ENCODE results near the gene MAML3. TPM values are rescaled to one million over a fixed set of nuclear protein-coding genes. Genes with fewer than 3 reads are reported as not detected.
A peak's percentile ranks its signal among the peaks of the same experiment; 100 is the strongest.

The MAML3 gene
- total RNA-seq, 6 donors from 2014 or later: 9.6 to 31.4 (median 14.5) TPM

GRCh38 chr4:139676913-139677585 is 476.9 kb downstream of the MAML3 start:
- WGBS, 2 donors: 89 to 94% methylated on average over 4 of the region's 4 CpGs
- ATAC-seq (ENCODE audit: low FRiP score in 2 of 2) (no peak), DNase-seq (no peak)
- peaks cover under 1 to 8% (median 5%) of the 10 kb centered on the region in 4 donors for H3K4me1 ChIP-seq
- peaks cover 4 to 26% (median 16%) of the 10 kb centered on the region in 4 donors for H3K36me3 ChIP-seq
- no peak overlapping the region for H3K4me3 ChIP-seq
- TF ChIP-seq POLR2A (IDR thresholded peaks at IDR 0.05) (no peak), POLR2AphosphoS5 (IDR thresholded peaks at IDR 0.05) (no peak), CTCF (IDR thresholded peaks at IDR 0.05) (no peak), EP300 (IDR thresholded peaks at IDR 0.05) (no peak)
- H3K27me3 ChIP-seq: no peaks in the 10 kb centered on the region
- H3K9me3 ChIP-seq: no peaks in the 10 kb centered on the region
- H3K27ac ChIP-seq: peak overlapping the region in 1 of 4 donors; percentile 22

DNA sequence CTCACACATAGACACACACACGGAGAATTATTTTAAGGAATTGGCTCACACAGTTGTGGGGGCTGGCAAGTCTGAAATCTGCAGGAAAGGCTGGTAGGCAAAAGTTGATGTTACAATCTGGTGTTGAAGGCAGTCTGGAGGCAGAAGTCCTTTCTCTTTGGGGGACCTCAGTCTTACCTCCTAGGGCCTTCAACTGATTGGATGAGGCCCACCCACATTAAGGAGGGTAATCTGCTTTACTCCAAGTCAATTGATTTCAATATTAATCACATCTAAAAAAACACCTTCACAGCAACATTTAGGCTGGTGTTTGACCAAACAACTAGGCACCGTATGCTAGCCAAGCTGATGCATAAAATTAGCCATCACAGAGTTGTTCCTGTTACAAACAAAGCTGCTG is 477.6 kb downstream of the MAML3 start:
- no peak overlapping the region for H3K27ac ChIP-seq
- no peak overlapping the region for H3K4me3 ChIP-seq
- no peaks in the 10 kb centered on the region for H3K27me3 ChIP-seq
- H3K36me3 ChIP-seq: peaks cover 4 to 30% (median 16%) of the 10 kb centered on the region in 4 donors
- peaks cover 0 to 8% (median 3%) of the 10 kb centered on the region in 4 donors for H3K4me1 ChIP-seq
- TF ChIP-seq CTCF (IDR thresholded peaks at IDR 0.05): no peak
- no peak for TF ChIP-seq POLR2A (IDR thresholded peaks at IDR 0.05)
- TF ChIP-seq EP300 (IDR thresholded peaks at IDR 0.05): no peak
- no peak for TF ChIP-seq POLR2AphosphoS5 (IDR thresholded peaks at IDR 0.05)
- ATAC-seq (ENCODE audit: low FRiP score in 2 of 2) (no peak), DNase-seq (no peak)
- WGBS, 2 donors: 91% methylated on average over 2 of the region's 2 CpGs
- H3K9me3 ChIP-seq: no peaks in the 10 kb centered on the region

GRCh38 chr4:139675651-139676050 is 478.3 kb downstream of the MAML3 start:
- 77 to 87% methylated on average over 9 of the region's 9 CpGs for WGBS, 2 donors
- no peak for DNase-seq
- TF ChIP-seq POLR2AphosphoS5 (IDR thresholded peaks at IDR 0.05) (no peak), EP300 (IDR thresholded peaks at IDR 0.05) (no peak), CTCF (IDR thresholded peaks at IDR 0.05) (no peak), POLR2A (IDR thresholded peaks at IDR 0.05) (no peak)
- Histone ChIP-seq H3K9me3 (no peaks in the 10 kb centered on the region), H3K36me3 (peaks cover 4 to 30% (median 14%) of the 10 kb centered on the region in 4 donors), H3K4me1 (peaks cover 0 to 8% (median 3%) of the 10 kb centered on the region in 4 donors), H3K27me3 (no peaks in the 10 kb centered on the region), H3K27ac (no peak overlapping the region), H3K4me3 (no peak overlapping the region)
- no peak for ATAC-seq (ENCODE audit: low FRiP score in 2 of 2)

DNA sequence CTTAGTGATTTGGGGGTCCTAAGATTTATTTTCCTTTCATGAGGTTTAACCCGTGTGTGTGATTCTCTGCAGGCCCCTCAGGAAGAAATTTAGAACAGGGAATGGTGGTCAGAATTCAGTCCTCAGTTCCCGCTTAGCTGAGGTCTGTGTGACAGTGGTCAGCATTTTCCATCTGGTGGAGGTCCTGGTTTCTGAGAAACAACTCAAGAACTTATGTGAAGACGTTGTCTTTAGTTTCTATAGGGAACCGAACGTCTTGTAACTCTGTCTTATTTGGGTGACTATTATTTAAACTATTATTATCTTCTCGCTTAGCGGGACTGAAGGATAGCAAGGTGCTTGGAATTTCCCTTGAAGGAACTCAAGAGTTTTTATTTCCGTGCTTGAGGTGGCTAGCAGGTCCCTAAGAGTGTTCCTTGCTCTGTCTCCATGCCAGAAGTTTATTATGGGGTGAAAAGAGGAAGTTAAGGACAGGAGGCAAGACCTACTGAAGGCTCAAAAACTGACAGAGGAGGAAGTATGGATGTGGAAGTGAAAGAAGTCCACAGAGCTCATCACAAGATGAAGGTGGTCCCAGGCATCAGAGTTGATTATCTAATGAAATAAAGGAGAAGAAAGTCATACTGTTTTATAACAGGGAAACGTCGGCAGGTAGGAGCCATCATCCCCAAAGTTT is 479.0 kb downstream of the MAML3 start:
- Histone ChIP-seq H3K9me3 (no peaks in the 10 kb centered on the region), H3K4me1 (peaks cover 0 to 8% (median 0%) of the 10 kb centered on the region in 4 donors), H3K27ac (peak overlapping the region in 1 of 4 donors; percentile 1), H3K4me3 (no peak overlapping the region), H3K27me3 (no peaks in the 10 kb centered on the region), H3K36me3 (peaks cover 4 to 28% (median 14%) of the 10 kb centered on the region in 4 donors)
- WGBS, 2 donors: 58 to 63% methylated on average over 10 of the region's 10 CpGs
- no peak for DNase-seq
- TF ChIP-seq POLR2A (IDR thresholded peaks at IDR 0.05) (no peak), EP300 (IDR thresholded peaks at IDR 0.05) (no peak), POLR2AphosphoS5 (IDR thresholded peaks at IDR 0.05) (no peak), CTCF (IDR thresholded peaks at IDR 0.05) (no peak)
- peak; percentile 69 to 88 for ATAC-seq (ENCODE audit: low FRiP score in 2 of 2)

Measured in upper lobe of left lung (tissue), 6 donors.